Measurements from ENCODE around the gene ANKRD9.
A peak's percentile ranks its signal among the peaks of the same experiment; 100 is the strongest.

Gene ANKRD9

DNA sequence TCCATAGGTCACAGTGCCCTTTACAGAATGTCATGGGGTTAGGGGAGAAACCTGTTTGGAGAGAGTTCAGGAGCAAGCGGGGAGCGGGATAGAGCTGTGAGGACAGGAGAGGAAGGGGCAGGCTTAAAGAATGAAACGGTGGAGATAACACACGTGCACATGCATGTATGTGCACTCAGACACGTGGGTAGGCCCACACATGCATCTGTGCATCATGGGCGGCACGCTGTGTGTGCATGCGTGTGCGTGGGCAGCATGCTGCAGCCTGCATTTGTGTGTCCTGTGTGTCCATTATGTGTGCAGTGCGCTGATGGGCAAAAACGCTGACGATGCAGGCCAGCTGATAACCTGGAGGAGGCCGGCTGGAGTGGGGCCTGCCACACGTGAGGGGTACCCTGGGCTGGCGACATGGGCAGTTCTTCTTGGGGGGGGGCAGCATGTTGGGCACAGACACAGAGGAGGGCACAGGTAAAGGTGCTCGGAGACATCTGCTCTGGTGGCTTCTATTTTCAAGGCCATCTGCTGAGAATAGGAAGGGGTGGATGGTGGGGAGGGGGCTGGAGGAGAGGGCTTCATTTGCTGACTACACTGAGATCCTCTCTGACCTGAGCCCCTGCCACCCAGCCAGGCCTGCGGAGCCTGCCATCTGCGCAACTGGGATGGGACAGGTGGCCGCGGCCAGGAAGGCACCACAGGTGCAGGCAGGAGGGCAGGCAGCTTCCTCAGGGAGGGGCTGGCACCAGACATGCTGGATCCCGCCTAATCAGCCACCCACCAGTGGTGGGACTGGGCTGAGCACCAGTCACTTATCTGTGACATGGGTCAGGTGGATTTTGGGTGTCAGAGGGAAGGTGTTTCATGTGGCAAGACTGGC, 4.6 kb upstream of the ANKRD9 start:
- no peak overlapping the region for H2BK5ac ChIP-seq (ENCODE audit: low read depth, low read length, poor library complexity)
- no peak overlapping the region for H3K4ac ChIP-seq (ENCODE audit: low read depth, low read length)
- no peak overlapping the region for H3K4me2 ChIP-seq (ENCODE audit: low read length)
- H3K9ac ChIP-seq (ENCODE audit: low read length) = no peak overlapping the region
- no peaks in the 10 kb centered on the region for H3K27me3 ChIP-seq (ENCODE audit: insufficient read depth, low read length)
- H3K9me3 ChIP-seq (ENCODE audit: insufficient read depth, low read depth, low read length) = no peaks in the 10 kb centered on the region
- no peak overlapping the region for H3K4me3 ChIP-seq (ENCODE audit: low read depth, low read length)
- no peak overlapping the region for H4K8ac ChIP-seq (ENCODE audit: low read depth, low read length)
- no peak overlapping the region for H3K14ac ChIP-seq (ENCODE audit: low read length)
- no peak overlapping the region for H2AFZ ChIP-seq (ENCODE audit: insufficient read depth, low read length, poor library complexity)
- no peaks in the 10 kb centered on the region for H3K36me3 ChIP-seq (ENCODE audit: control insufficient read depth in 1 of 2, insufficient read depth in 2 of 2, low read length in 2 of 2)
- H3K79me1 ChIP-seq (ENCODE audit: low read length) = peaks cover 20% of the 10 kb centered on the region
- no peak overlapping the region for H3K18ac ChIP-seq (ENCODE audit: low read length)
- no CpG with 5 or more reads among the region's 21 CpGs for WGBS (ENCODE audit: extremely low coverage, insufficient coverage, insufficient read length)
- no peak overlapping the region for H3K27ac ChIP-seq (ENCODE audit: low read depth, low read length)
- H3K4me1 ChIP-seq (ENCODE audit: control insufficient read depth in 1 of 2, insufficient read depth in 2 of 2, low read length in 2 of 2) = peaks cover 9 to 19% of the 10 kb centered on the region in 2 experiments
- DNase-seq = no peak
- H2BK12ac ChIP-seq (ENCODE audit: low read length) = no peak overlapping the region
- no peak overlapping the region for H3K23ac ChIP-seq (ENCODE audit: low read length)
- no peak overlapping the region for H4K91ac ChIP-seq (ENCODE audit: low read depth, low read length)
- H2AK5ac ChIP-seq (ENCODE audit: low read length) = no peak overlapping the region
- H2BK120ac ChIP-seq (ENCODE audit: insufficient read depth, low read length, poor library complexity) = no peak overlapping the region
- H3K79me2 ChIP-seq (ENCODE audit: control insufficient read depth, insufficient read depth, low read length, poor library complexity) = peaks cover 7% of the 10 kb centered on the region
- no peak overlapping the region for H4K12ac ChIP-seq (ENCODE audit: low read depth, low read length)

DNA sequence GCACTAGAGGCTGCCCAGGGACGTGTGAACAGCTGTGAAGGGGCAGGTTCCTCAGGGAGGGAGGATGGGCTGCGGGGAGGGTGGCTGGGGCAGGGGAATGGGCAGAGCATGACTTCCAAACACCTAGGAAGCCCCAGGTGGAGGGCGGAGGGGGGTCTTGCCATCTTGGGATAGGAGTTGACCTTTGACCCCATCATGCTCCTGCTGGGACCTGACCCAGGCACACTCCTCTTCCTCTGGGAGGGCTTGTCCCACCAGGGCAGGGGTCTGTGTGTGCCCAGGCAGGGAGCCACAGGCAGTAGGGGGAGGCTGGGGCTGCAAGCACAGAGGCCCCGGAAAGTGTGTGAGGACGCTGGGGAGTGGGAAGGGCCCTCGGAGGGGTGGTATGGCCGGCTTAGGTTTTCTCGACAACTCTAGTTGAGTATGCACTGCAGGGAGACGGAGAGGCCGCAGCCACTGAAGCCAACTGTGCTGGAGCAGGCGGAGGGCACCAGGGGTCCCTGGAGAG, 3.3 kb upstream of the ANKRD9 start:
- H2BK12ac ChIP-seq (ENCODE audit: low read length) = no peak overlapping the region
- H3K4me2 ChIP-seq (ENCODE audit: low read length) = no peak overlapping the region
- H2AFZ ChIP-seq (ENCODE audit: insufficient read depth, low read length, poor library complexity) = no peak overlapping the region
- H3K23ac ChIP-seq (ENCODE audit: low read length) = no peak overlapping the region
- H2BK120ac ChIP-seq (ENCODE audit: insufficient read depth, low read length, poor library complexity) = no peak overlapping the region
- no peak overlapping the region for H3K14ac ChIP-seq (ENCODE audit: low read length)
- H3K9ac ChIP-seq (ENCODE audit: low read length) = no peak overlapping the region
- no peak overlapping the region for H4K91ac ChIP-seq (ENCODE audit: low read depth, low read length)
- no peaks in the 10 kb centered on the region for H3K36me3 ChIP-seq (ENCODE audit: control insufficient read depth in 1 of 2, insufficient read depth in 2 of 2, low read length in 2 of 2)
- H3K18ac ChIP-seq (ENCODE audit: low read length) = no peak overlapping the region
- DNase-seq = no peak
- no peak overlapping the region for H3K4me3 ChIP-seq (ENCODE audit: low read depth, low read length)
- no peaks in the 10 kb centered on the region for H3K9me3 ChIP-seq (ENCODE audit: insufficient read depth, low read depth, low read length)
- H4K8ac ChIP-seq (ENCODE audit: low read depth, low read length) = no peak overlapping the region
- no peak overlapping the region for H2AK5ac ChIP-seq (ENCODE audit: low read length)
- H2BK5ac ChIP-seq (ENCODE audit: low read depth, low read length, poor library complexity) = no peak overlapping the region
- no peak overlapping the region for H3K4ac ChIP-seq (ENCODE audit: low read depth, low read length)
- H3K4me1 ChIP-seq (ENCODE audit: control insufficient read depth in 1 of 2, insufficient read depth in 2 of 2, low read length in 2 of 2) = peaks cover 15 to 27% of the 10 kb centered on the region in 2 experiments
- peaks cover 10% of the 10 kb centered on the region for H3K79me2 ChIP-seq (ENCODE audit: control insufficient read depth, insufficient read depth, low read length, poor library complexity)
- H3K27me3 ChIP-seq (ENCODE audit: insufficient read depth, low read length) = no peaks in the 10 kb centered on the region
- H4K12ac ChIP-seq (ENCODE audit: low read depth, low read length) = no peak overlapping the region
- no peak overlapping the region for H3K27ac ChIP-seq (ENCODE audit: low read depth, low read length)
- no CpG with 5 or more reads among the region's 11 CpGs for WGBS (ENCODE audit: extremely low coverage, insufficient coverage, insufficient read length)
- peaks cover 20% of the 10 kb centered on the region for H3K79me1 ChIP-seq (ENCODE audit: low read length)

- no peak overlapping the region for H4K12ac ChIP-seq (ENCODE audit: low read depth, low read length)
- H3K36me3 ChIP-seq (ENCODE audit: control insufficient read depth in 1 of 2, insufficient read depth in 2 of 2, low read length in 2 of 2) = peaks cover 10 to 11% of the 10 kb centered on the region in 2 experiments
- H3K4ac ChIP-seq (ENCODE audit: low read depth, low read length) = no peak overlapping the region
- no peak overlapping the region for H2AFZ ChIP-seq (ENCODE audit: insufficient read depth, low read length, poor library complexity)
- no peak overlapping the region for H4K91ac ChIP-seq (ENCODE audit: low read depth, low read length)
- H3K4me2 ChIP-seq (ENCODE audit: low read length) = no peak overlapping the region
- no peak overlapping the region for H3K4me3 ChIP-seq (ENCODE audit: low read depth, low read length)
- H3K79me2 ChIP-seq (ENCODE audit: control insufficient read depth, insufficient read depth, low read length, poor library complexity) = peaks cover 6% of the 10 kb centered on the region
- H3K9ac ChIP-seq (ENCODE audit: low read length) = no peak overlapping the region
- H3K27me3 ChIP-seq (ENCODE audit: insufficient read depth, low read length) = no peaks in the 10 kb centered on the region
- no peak overlapping the region for H2AK5ac ChIP-seq (ENCODE audit: low read length)
- H3K14ac ChIP-seq (ENCODE audit: low read length) = no peak overlapping the region
- peak in 1 of 2 donors; percentile 17 for DNase-seq
- H2BK120ac ChIP-seq (ENCODE audit: insufficient read depth, low read length, poor library complexity) = no peak overlapping the region
- H3K27ac ChIP-seq (ENCODE audit: low read depth, low read length) = no peak overlapping the region
- whole genome bisulfite sequencing (ENCODE audit: extremely low coverage, insufficient coverage, insufficient read length) = no CpG with 5 or more reads among the region's 5 CpGs
- no peak overlapping the region for H3K18ac ChIP-seq (ENCODE audit: low read length)
- no peak overlapping the region for H2BK5ac ChIP-seq (ENCODE audit: low read depth, low read length, poor library complexity)
- H3K9me3 ChIP-seq (ENCODE audit: insufficient read depth, low read depth, low read length) = no peaks in the 10 kb centered on the region
- H3K4me1 ChIP-seq (ENCODE audit: control insufficient read depth in 1 of 2, insufficient read depth in 2 of 2, low read length in 2 of 2) = peaks cover 15 to 24% of the 10 kb centered on the region in 2 experiments
- no peak overlapping the region for H3K23ac ChIP-seq (ENCODE audit: low read length)
- peaks cover 11% of the 10 kb centered on the region for H3K79me1 ChIP-seq (ENCODE audit: low read length)
- no peak overlapping the region for H4K8ac ChIP-seq (ENCODE audit: low read depth, low read length)
- H2BK12ac ChIP-seq (ENCODE audit: low read length) = no peak overlapping the region
Measured at GRCh38 chr14:102511538-102511937, 2.0 kb upstream of the ANKRD9 start.

DNA sequence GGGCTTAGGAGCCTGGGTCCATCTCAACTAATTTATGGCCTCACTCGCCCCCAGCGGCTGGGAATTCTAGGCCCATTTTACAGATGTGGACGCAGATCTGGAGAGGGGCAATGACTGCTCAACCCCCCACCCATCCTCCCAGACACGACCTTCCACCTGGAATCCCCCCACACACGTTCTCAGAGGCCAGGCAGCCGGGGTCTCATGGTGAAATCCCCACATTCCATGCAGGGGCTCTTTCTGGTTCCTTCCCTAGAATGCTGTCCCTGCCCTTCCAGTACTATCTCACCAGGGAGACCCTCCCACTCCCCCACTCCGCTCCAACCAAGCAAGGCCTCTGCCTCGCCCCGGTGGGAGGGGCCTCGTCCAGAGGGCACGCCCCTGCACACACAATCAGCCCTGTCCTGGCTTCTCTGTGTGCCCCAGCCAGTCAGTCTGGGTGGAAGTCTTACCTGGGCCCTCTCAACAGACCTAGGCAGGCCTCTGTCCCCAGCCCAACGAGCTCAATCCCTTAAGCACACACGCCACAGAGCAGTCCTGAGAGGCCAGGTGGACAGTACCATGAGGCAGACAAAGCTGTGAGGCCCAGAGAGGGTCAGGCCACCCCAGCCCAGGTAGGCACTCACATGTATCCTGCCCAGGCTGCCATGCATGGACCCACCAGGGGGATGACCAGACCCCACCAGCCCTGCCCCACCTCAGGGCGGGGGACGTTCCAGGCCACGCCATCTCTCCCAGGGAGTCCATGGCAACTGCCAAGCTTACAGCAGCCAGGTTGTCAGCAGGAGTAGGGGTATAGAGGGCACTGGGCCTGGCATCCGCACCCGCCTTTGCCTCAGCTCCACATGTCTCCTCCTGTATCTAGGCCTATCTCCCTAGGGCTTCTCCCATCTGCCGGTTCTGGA, 1.3 kb upstream of the ANKRD9 start:
- no CpG with 5 or more reads among the region's 19 CpGs for WGBS (ENCODE audit: extremely low coverage, insufficient coverage, insufficient read length)
- Histone ChIP-seq H3K36me3 (ENCODE audit: control insufficient read depth in 1 of 2, insufficient read depth in 2 of 2, low read length in 2 of 2) (peaks cover 17% of the 10 kb centered on the region in 2 experiments), H3K4me1 (ENCODE audit: control insufficient read depth in 1 of 2, insufficient read depth in 2 of 2, low read length in 2 of 2) (peaks cover 15 to 22% of the 10 kb centered on the region in 2 experiments)

More for the DNA sequence above, 1.3 kb upstream of the ANKRD9 start:
- Histone ChIP-seq H3K79me1 (ENCODE audit: low read length) (peaks cover 10% of the 10 kb centered on the region), H2BK120ac (ENCODE audit: insufficient read depth, low read length, poor library complexity) (peak overlapping the region; percentile 28), H3K79me2 (ENCODE audit: control insufficient read depth, insufficient read depth, low read length, poor library complexity) (peaks cover 6% of the 10 kb centered on the region), H3K14ac (ENCODE audit: low read length) (peak overlapping the region; percentile 47), H4K8ac (ENCODE audit: low read depth, low read length) (peak overlapping the region; percentile 60), H4K91ac (ENCODE audit: low read depth, low read length) (peak overlapping the region; percentile 42), H3K4ac (ENCODE audit: low read depth, low read length) (no peak overlapping the region), H3K18ac (ENCODE audit: low read length) (peak overlapping the region; percentile 19), H3K9ac (ENCODE audit: low read length) (peak overlapping the region; percentile 64), H3K4me3 (ENCODE audit: low read depth, low read length) (peak overlapping the region; percentile 79), H3K27ac (ENCODE audit: low read depth, low read length) (peak overlapping the region; percentile 60), H3K23ac (ENCODE audit: low read length) (no peak overlapping the region), H2BK5ac (ENCODE audit: low read depth, low read length, poor library complexity) (peak overlapping the region; percentile 5), H2BK12ac (ENCODE audit: low read length) (peak overlapping the region; percentile 63), H3K4me2 (ENCODE audit: low read length) (peak overlapping the region; percentile 97), H3K27me3 (ENCODE audit: insufficient read depth, low read length) (no peaks in the 10 kb centered on the region), H2AFZ (ENCODE audit: insufficient read depth, low read length, poor library complexity) (peak overlapping the region; percentile 56), H4K12ac (ENCODE audit: low read depth, low read length) (peak overlapping the region; percentile 25), H3K9me3 (ENCODE audit: insufficient read depth, low read depth, low read length) (no peaks in the 10 kb centered on the region), H2AK5ac (ENCODE audit: low read length) (peak overlapping the region; percentile 83)
- DNase-seq = peak; percentile 64 to 81

Measured in trophoblast cell (in vitro differentiated cells and primary cell).